Spinal cord (tissue), 10 donors: ENCODE results near the gene DOCK9. TPM values are rescaled to one million over a fixed set of nuclear protein-coding genes. Genes with fewer than 3 reads are reported as not detected.
A peak's percentile ranks its signal among the peaks of the same experiment; 100 is the strongest.

ENCODE experiments used
- DNase-seq, 6 donors: peaks; one replicate each; pipeline versions ENCODE4 v3.0.0 to v3.0.0-alpha.2; 2013 to 2015; ENCODE audit warnings: low spot score in 6 of 6, low read depth in 4 of 6
- H3K27ac ChIP-seq: one replicate; pipeline ENCODE4 v1.5.1; 2013; ENCODE audit warnings: low read depth, low read length, control low read depth
- H3K27me3 ChIP-seq: one replicate; pipeline ENCODE4 v1.6.1; 2013; ENCODE audit warnings: low read length; ENCODE audit not compliant: control insufficient read depth, insufficient read depth
- H3K36me3 ChIP-seq: one replicate; pipeline ENCODE4 v1.6.1; 2013; ENCODE audit warnings: low read length; ENCODE audit not compliant: control insufficient read depth, insufficient read depth
- H3K4me1 ChIP-seq: one replicate; pipeline ENCODE4 v1.6.1; 2013; ENCODE audit warnings: low read length; ENCODE audit not compliant: control insufficient read depth, insufficient read depth
- H3K4me3 ChIP-seq: one replicate; pipeline ENCODE4 v1.5.1; 2013; ENCODE audit warnings: low read depth, low read length, control low read depth
- H3K9me3 ChIP-seq: one replicate; pipeline ENCODE4 v1.6.1; 2013; ENCODE audit warnings: low read length; ENCODE audit not compliant: control insufficient read depth, insufficient read depth
- WGBS: methylation state at CpG from one replicate; pipeline ENCODE4 v1.1.5; 2013; ENCODE audit warnings: missing lambda C conversion rate; ENCODE audit not compliant: insufficient coverage; 5-methylcytosine and 5-hydroxymethylcytosine counted together
- polyA plus RNA-seq, 2 donors: library from polyadenylated mRNA; unstranded; fragments of 120-200 nt; gene quantifications; one replicate each; pipeline ENCODE4 v1.2.1, GENCODE V29; 2013; ENCODE audit not compliant: insufficient read length in 2 of 2
- total RNA-seq, 2 donors: library from RNA; depleted of rRNA in 1 of 2; stranded (reverse); fragments of 120-200 nt in 1 of 2; fragments of >200 nt in 1 of 2; gene quantifications; one replicate each; pipeline versions ENCODE4 v1.2.3 to v1.2.4, GENCODE V29; 2013 to 2014
- donor health status: healthy.

The DOCK9 gene
- total and polyA plus RNA-seq, 4 donors, result 74.4 to 117 (median 97.3) TPM

GRCh38 chr13:98796191-98796590 lies 181.7 kb downstream of the DOCK9 start:
- 60% methylated on average over 1 of the region's 5 CpGs for WGBS
- H3K27ac ChIP-seq, result no peak overlapping the region
- H3K9me3 ChIP-seq, result no peaks in the 10 kb centered on the region
- no peaks in the 10 kb centered on the region for H3K27me3 ChIP-seq
- no peaks in the 10 kb centered on the region for H3K4me1 ChIP-seq
- no peak overlapping the region for H3K4me3 ChIP-seq
- H3K36me3 ChIP-seq, result peaks cover 15% of the 10 kb centered on the region
- DNase-seq, result no peak

GRCh38 chr13:98795220-98795619 lies 182.6 kb downstream of the DOCK9 start:
- Histone ChIP-seq H3K9me3 (no peaks in the 10 kb centered on the region), H3K27me3 (no peaks in the 10 kb centered on the region), H3K27ac (no peak overlapping the region), H3K36me3 (peaks cover 14% of the 10 kb centered on the region), H3K4me1 (no peaks in the 10 kb centered on the region), H3K4me3 (no peak overlapping the region)
- 96% methylated on average over 5 of the region's 6 CpGs for WGBS
- DNase-seq, result no peak

GRCh38 chr13:98794498-98794897 lies 183.4 kb downstream of the DOCK9 start:
- no peak for DNase-seq
- 95% methylated on average over 12 of the region's 12 CpGs for WGBS
- Histone ChIP-seq H3K4me3 (no peak overlapping the region), H3K27ac (no peak overlapping the region), H3K36me3 (peaks cover 11% of the 10 kb centered on the region), H3K4me1 (no peaks in the 10 kb centered on the region), H3K27me3 (no peaks in the 10 kb centered on the region), H3K9me3 (no peaks in the 10 kb centered on the region)

- DNase-seq, result no peak
- H3K27me3 ChIP-seq, result no peaks in the 10 kb centered on the region
- H3K4me1 ChIP-seq, result no peaks in the 10 kb centered on the region
- 93% methylated on average over 9 of the region's 11 CpGs for WGBS
- H3K36me3 ChIP-seq, result peaks cover 6% of the 10 kb centered on the region
- no peak overlapping the region for H3K27ac ChIP-seq
- H3K4me3 ChIP-seq, result no peak overlapping the region
- H3K9me3 ChIP-seq, result no peaks in the 10 kb centered on the region
Measured at GRCh38 chr13:98792785-98793495, 184.9 kb downstream of the DOCK9 start.

GRCh38 chr13:98792321-98792720 lies 185.5 kb downstream of the DOCK9 start:
- Histone ChIP-seq H3K27ac (no peak overlapping the region), H3K36me3 (peaks cover 6% of the 10 kb centered on the region), H3K4me3 (no peak overlapping the region), H3K9me3 (no peaks in the 10 kb centered on the region), H3K27me3 (no peaks in the 10 kb centered on the region), H3K4me1 (no peaks in the 10 kb centered on the region)
- WGBS, result 80% methylated on average over 2 of the region's 9 CpGs
- no peak for DNase-seq

GRCh38 chr13:98791611-98792010 lies 186.3 kb downstream of the DOCK9 start:
- Histone ChIP-seq H3K9me3 (no peaks in the 10 kb centered on the region), H3K4me3 (no peak overlapping the region), H3K36me3 (peaks cover 3% of the 10 kb centered on the region), H3K4me1 (no peaks in the 10 kb centered on the region), H3K27me3 (no peaks in the 10 kb centered on the region), H3K27ac (no peak overlapping the region)
- no peak for DNase-seq
- WGBS, result 42% methylated on average over 2 of the region's 7 CpGs

GRCh38 chr13:98787996-98788395 lies 189.9 kb downstream of the DOCK9 start:
- Histone ChIP-seq H3K27ac (no peak overlapping the region), H3K4me1 (no peaks in the 10 kb centered on the region), H3K9me3 (no peaks in the 10 kb centered on the region), H3K27me3 (no peaks in the 10 kb centered on the region), H3K36me3 (no peaks in the 10 kb centered on the region), H3K4me3 (no peak overlapping the region)
- 95% methylated on average over 9 of the region's 9 CpGs for WGBS
- no peak for DNase-seq

GRCh38 chr13:98787173-98787572 lies 190.7 kb downstream of the DOCK9 start:
- no peak for DNase-seq
- no peaks in the 10 kb centered on the region for H3K36me3 ChIP-seq
- no peak overlapping the region for H3K4me3 ChIP-seq
- no peak overlapping the region for H3K27ac ChIP-seq
- H3K27me3 ChIP-seq, result no peaks in the 10 kb centered on the region
- H3K9me3 ChIP-seq, result no peaks in the 10 kb centered on the region
- WGBS, result 86% methylated on average over 9 of the region's 10 CpGs
- H3K4me1 ChIP-seq, result no peaks in the 10 kb centered on the region

GRCh38 chr13:98786023-98786422 lies 191.8 kb downstream of the DOCK9 start:
- Histone ChIP-seq H3K27ac (no peak overlapping the region), H3K36me3 (no peaks in the 10 kb centered on the region), H3K9me3 (no peaks in the 10 kb centered on the region), H3K4me3 (no peak overlapping the region), H3K4me1 (no peaks in the 10 kb centered on the region), H3K27me3 (no peaks in the 10 kb centered on the region)
- DNase-seq, result peak in 1 of 6 donors; percentile 65
- 84% methylated on average over 5 of the region's 7 CpGs for WGBS

- Histone ChIP-seq H3K4me1 (no peaks in the 10 kb centered on the region), H3K27me3 (no peaks in the 10 kb centered on the region), H3K27ac (no peak overlapping the region), H3K4me3 (no peak overlapping the region), H3K9me3 (no peaks in the 10 kb centered on the region), H3K36me3 (no peaks in the 10 kb centered on the region)
- DNase-seq, result no peak
- 83% methylated on average over 10 of the region's 10 CpGs for WGBS
Measured at GRCh38 chr13:98785405-98785804, 192.5 kb downstream of the DOCK9 start.
